GM12878 (cell line): ENCODE measurements around the gene TTC22. TPM values are rescaled to one million over a fixed set of nuclear protein-coding genes. Genes with fewer than 3 reads are reported as not detected.

Source experiments
- ATF7 ChIP-seq: fragments of 450-650 bp; IDR thresholded peaks from 2 replicates; pipeline ENCODE4 v1.6.1; 2016; ENCODE audit warnings: low read depth, mild to moderate bottlenecking
- MEF2A ChIP-seq: IDR thresholded peaks from 2 replicates; pipeline ENCODE4 v1.6.1; 2011; ENCODE audit warnings: low read depth, mild to moderate bottlenecking, low read length, moderate library complexity; ENCODE audit not compliant: insufficient read depth
- NR2C2 ChIP-seq: IDR thresholded peaks from 2 replicates; pipeline ENCODE4 v1.6.1; 2011; ENCODE audit warnings: borderline replicate concordance, low read depth; ENCODE audit not compliant: control insufficient read depth, insufficient read length
- POLR2AphosphoS2 ChIP-seq: IDR thresholded peaks from 2 replicates; pipeline ENCODE4 v1.6.1; 2011; ENCODE audit warnings: low read depth, mild to moderate bottlenecking, low read length, improper control_type of control experiment, moderate library complexity
- PRDM15 ChIP-seq: fragments of 450-650 bp; formaldehyde crosslinking; IDR thresholded peaks from 2 replicates; pipeline ENCODE4 v1.4.0; 2020; ENCODE audit warnings: mild to moderate bottlenecking, moderate library complexity
- TCF3 ChIP-seq: IDR thresholded peaks from 2 replicates; pipeline ENCODE4 v1.6.1; 2012; ENCODE audit warnings: low read depth, mild to moderate bottlenecking, low read length, borderline replicate concordance; ENCODE audit not compliant: insufficient read depth
- ZNF687 ChIP-seq: fragments of 450-650 bp; IDR thresholded peaks from 2 replicates; pipeline ENCODE4 v1.6.1; 2017; ENCODE audit warnings: mild to moderate bottlenecking, moderate library complexity
- polyA plus RNA-seq, 11 experiments: library from polyadenylated mRNA; depleted of rRNA in 4 of 11; unstranded in 6 of 11; stranded (reverse) in 5 of 11; fragments of >200 nt; fragmentation: Nextera tagmentation in 4 of 11; fragmentation: Illumina TruSeq in 1 of 11; extraction: Ambion mirVana in 4 of 11; extraction: Trizol in 1 of 11; gene quantifications; 1 replicate in 1 of 11; 2 replicates in 10 of 11; pipeline versions ENCODE4 v1.2.1 to v1.2.3, GENCODE V29; 2011 to 2016; ENCODE audit warnings: inconsistent platforms in 2 of 11, missing spikeins in 2 of 11, low read depth in 1 of 11
- total RNA-seq, 4 experiments: library from RNA; depleted of rRNA in 3 of 4; stranded (reverse); fragments of >200 nt in 3 of 4; fragmentation: Illumina TruSeq in 1 of 4; extraction: Trizol in 1 of 4; gene quantifications; 2 replicates each; pipeline versions ENCODE4 v1.2.1 to v1.2.3, GENCODE V29; 2013 to 2021

TTC22 gene
- total and polyA plus RNA-seq, 10 of the 15 experiments (the other 5 are each of a cell fraction or from before 2014, with no cell fraction given): 0.64 to 5.1 (median 1.9) TPM

GRCh38 chr1:54838565-54839180 lies 37.5 kb upstream of the TTC22 start (continued):
- no peak for TF ChIP-seq ZNF687
- no peak for TF ChIP-seq ATF7
- TF ChIP-seq MEF2A: no peak
- no peak for TF ChIP-seq NR2C2
- TF ChIP-seq PRDM15: no peak
- TF ChIP-seq TCF3: no peak
- no peak for TF ChIP-seq POLR2AphosphoS2
